Left forelimb (tissue), 1 donor: Measurements from ENCODE around the gene MCEE.
A peak's percentile ranks its signal among the peaks of the same experiment; 100 is the strongest.

ENCODE experiments used
- DNase-seq: peaks from one replicate; pipeline ENCODE4 v3.0.0-alpha.2; 2018; ENCODE audit warnings: low spot score

MCEE gene

GRCh38 chr2:71082402-71083252, 47.4 kb downstream of the MCEE start:
- DNase-seq = no peak

GRCh38 chr2:71078624-71079023, 51.4 kb downstream of the MCEE start:
- no peak for DNase-seq

- no peak for DNase-seq
These were observed 55.1 kb downstream of the MCEE start for GRCh38 chr2:71074893-71075395.

GRCh38 chr2:71073475-71073874, 56.6 kb downstream of the MCEE start:
- no peak for DNase-seq

GRCh38 chr2:71072492-71072891, 57.5 kb downstream of the MCEE start:
- no peak for DNase-seq

GRCh38 chr2:71071681-71072398, 58.2 kb downstream of the MCEE start:
- DNase-seq = no peak

- no peak for DNase-seq
These were observed 59.5 kb downstream of the MCEE start for GRCh38 chr2:71070294-71071093.

- no peak for DNase-seq
These were observed 60.7 kb downstream of the MCEE start for GRCh38 chr2:71069376-71069775.

GRCh38 chr2:71068218-71069035, 61.6 kb downstream of the MCEE start, which contains the start of gene NAGK:
NAGK (plus strand) TSS chr2:71068648; CDS start chr2:71068684, 36 bp downstream.
- peak; percentile 99 for DNase-seq

GRCh38 chr2:71067567-71068217, 62.3 kb downstream of the MCEE start:
- no peak for DNase-seq

GRCh38 chr2:71066856-71067255, 63.2 kb downstream of the MCEE start:
- DNase-seq = no peak

GRCh38 chr2:71064754-71065621, 65.0 kb downstream of the MCEE start:
- DNase-seq = no peak

GRCh38 chr2:71064110-71064611, 65.9 kb downstream of the MCEE start:
- no peak for DNase-seq

- no peak for DNase-seq
These were observed 66.8 kb downstream of the MCEE start for GRCh38 chr2:71063216-71063615.

GRCh38 chr2:71060871-71061270, 69.2 kb downstream of the MCEE start:
- DNase-seq = no peak

- no peak for DNase-seq
These were observed 69.8 kb downstream of the MCEE start for GRCh38 chr2:71060211-71060610.
